ENCODE results near the gene ERC2.

DNA sequence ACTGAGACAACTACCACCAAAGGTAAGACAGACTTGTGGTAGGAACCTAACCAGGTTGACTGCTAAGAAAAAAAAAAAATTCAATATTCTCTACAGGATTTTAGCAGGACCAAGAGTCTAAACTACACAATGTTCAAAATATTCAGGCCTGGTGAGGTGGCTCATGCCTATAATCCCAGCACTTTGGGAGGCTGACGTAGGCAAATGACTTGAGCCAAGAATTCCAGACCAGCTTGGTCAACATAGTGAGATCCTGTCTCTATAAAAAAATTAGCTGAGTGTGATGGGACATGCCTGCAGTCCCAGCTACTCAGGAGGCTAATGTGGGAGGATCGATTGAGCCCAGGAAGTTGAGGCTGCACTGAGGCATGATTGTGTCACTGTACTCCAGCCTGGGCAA is 639.6 kb downstream of the ERC2 start:
- TF ChIP-seq CTCF (IDR thresholded peaks at IDR 0.05) (no peak), POLR2A (IDR thresholded peaks at IDR 0.05) (no peak)
